HG03025 (cell line): ENCODE measurements around the gene ISLR.

Experiments
- ATAC-seq: cut with Tn5 transposase; IDR thresholded peaks from one replicate; pipeline ENCODE4 v1.9.1; 2021; ENCODE audit warnings: mild to moderate bottlenecking, moderate library complexity; ENCODE audit not compliant: unreplicated experiment, low FRiP score

Gene ISLR

GRCh38 chr15:74170875-74171578 lies 2.5 kb upstream of the ISLR start:
- no peak for ATAC-seq

GRCh38 chr15:74171965-74172541 lies 1.5 kb upstream of the ISLR start:
- no peak for ATAC-seq

- no peak for ATAC-seq
These were observed 670 bp upstream of the ISLR start for GRCh38 chr15:74172701-74173379.

- no peak for ATAC-seq
These were observed 878 bp downstream of the ISLR start for GRCh38 chr15:74174219-74174957.

GRCh38 chr15:74174958-74175253 lies 1.4 kb downstream of the ISLR start:
- ATAC-seq, result no peak

GRCh38 chr15:74175271-74176191 lies 2.0 kb downstream of the ISLR start:
- ATAC-seq, result no peak

GRCh38 chr15:74176262-74177214 lies 3.0 kb downstream of the ISLR start:
- no peak for ATAC-seq

- no peak for ATAC-seq
These were observed 5.0 kb downstream of the ISLR start for GRCh38 chr15:74178326-74179100.

- no peak for ATAC-seq
These were observed 5.8 kb downstream of the ISLR start for GRCh38 chr15:74179101-74179841.

- no peak for ATAC-seq
These were observed 6.7 kb downstream of the ISLR start for GRCh38 chr15:74179983-74180880.

- ATAC-seq, result no peak
These were observed 7.5 kb downstream of the ISLR start for GRCh38 chr15:74180881-74181602.

GRCh38 chr15:74182131-74182530 lies 8.6 kb downstream of the ISLR start:
- no peak for ATAC-seq

GRCh38 chr15:74184582-74185091 lies 11.1 kb downstream of the ISLR start:
- no peak for ATAC-seq

- ATAC-seq, result no peak
These were observed 12.3 kb downstream of the ISLR start for GRCh38 chr15:74185710-74186348.

- no peak for ATAC-seq
These were observed 14.7 kb downstream of the ISLR start for GRCh38 chr15:74188216-74188615.
